Upper lobe of right lung (tissue), 1 donor: ENCODE data around the gene INPP5J. TPM values are rescaled to one million over a fixed set of nuclear protein-coding genes. Genes with fewer than 3 reads are reported as not detected.
A peak's percentile ranks its signal among the peaks of the same experiment; 100 is the strongest.

ENCODE experiments used
- ATAC-seq: fragments of 200-7000 bp; cut with Tn5 transposase; one replicate; pipeline ENCODE4 v1.9.1; 2020; ENCODE audit warnings: mild to moderate bottlenecking, moderate library complexity
- DNase-seq: peaks from one replicate; pipeline ENCODE4 v3.0.0-alpha.2; 2020
- H3K27ac ChIP-seq: fragments of 200-600 bp; one replicate; pipeline ENCODE4 v1.8.0; 2022
- H3K27me3 ChIP-seq: fragments of 200-600 bp; one replicate; pipeline ENCODE4 v1.8.0; 2022; ENCODE audit warnings: mild to moderate bottlenecking
- H3K36me3 ChIP-seq: fragments of 200-600 bp; one replicate; pipeline ENCODE4 v1.8.0; 2022
- H3K4me1 ChIP-seq: fragments of 200-600 bp; one replicate; pipeline ENCODE4 v1.8.0; 2022
- H3K4me3 ChIP-seq: fragments of 200-600 bp; one replicate; pipeline ENCODE4 v1.8.0; 2022; ENCODE audit warnings: mild to moderate bottlenecking
- H3K9me3 ChIP-seq: fragments of 200-600 bp; one replicate; pipeline ENCODE4 v1.8.0; 2022
- intact Hi-C: fragments of 100-400 bp; cut with DNase I; formaldehyde crosslinking; loops from one replicate; pipeline ENCODE4 v1.11.0; 2022
- total RNA-seq: library from RNA; stranded (reverse); fragmentation: NEBNext Ultra II Directional; extraction: Animal tissue kit (Norgen Biotek cat#: 25700); gene quantifications from one replicate; pipeline ENCODE4 v1.2.1, GENCODE V29; 2021
- TF ChIP-seq, protein P1 (sequence below): fragments of 200-600 bp; IDR thresholded peaks from one replicate; pipeline ENCODE4 v1.8.0; 2022; ENCODE audit warnings: antibody characterized with exemption
- donor health status: DM: no; HTN: yes; CAD: no; lungs with severe emphysema.

The INPP5J gene
- total RNA-seq, 1 donor from 2014 or later, result 4.5 TPM

- Histone ChIP-seq H3K4me1 (peaks cover 16% of the 10 kb centered on the region), H3K4me3 (no peak overlapping the region), H3K9me3 (no peaks in the 10 kb centered on the region), H3K27ac (no peak overlapping the region), H3K36me3 (peaks cover 18% of the 10 kb centered on the region), H3K27me3 (no peaks in the 10 kb centered on the region)
- intact Hi-C loops, result no loop called here
- no peak for ATAC-seq
- TF ChIP-seq, protein P1, sequence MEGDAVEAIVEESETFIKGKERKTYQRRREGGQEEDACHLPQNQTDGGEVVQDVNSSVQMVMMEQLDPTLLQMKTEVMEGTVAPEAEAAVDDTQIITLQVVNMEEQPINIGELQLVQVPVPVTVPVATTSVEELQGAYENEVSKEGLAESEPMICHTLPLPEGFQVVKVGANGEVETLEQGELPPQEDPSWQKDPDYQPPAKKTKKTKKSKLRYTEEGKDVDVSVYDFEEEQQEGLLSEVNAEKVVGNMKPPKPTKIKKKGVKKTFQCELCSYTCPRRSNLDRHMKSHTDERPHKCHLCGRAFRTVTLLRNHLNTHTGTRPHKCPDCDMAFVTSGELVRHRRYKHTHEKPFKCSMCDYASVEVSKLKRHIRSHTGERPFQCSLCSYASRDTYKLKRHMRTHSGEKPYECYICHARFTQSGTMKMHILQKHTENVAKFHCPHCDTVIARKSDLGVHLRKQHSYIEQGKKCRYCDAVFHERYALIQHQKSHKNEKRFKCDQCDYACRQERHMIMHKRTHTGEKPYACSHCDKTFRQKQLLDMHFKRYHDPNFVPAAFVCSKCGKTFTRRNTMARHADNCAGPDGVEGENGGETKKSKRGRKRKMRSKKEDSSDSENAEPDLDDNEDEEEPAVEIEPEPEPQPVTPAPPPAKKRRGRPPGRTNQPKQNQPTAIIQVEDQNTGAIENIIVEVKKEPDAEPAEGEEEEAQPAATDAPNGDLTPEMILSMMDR, result no peak
- no peak for DNase-seq
Observed at GRCh38 chr22:31104869-31105268, 17.9 kb upstream of the INPP5J start.

- intact Hi-C loops, result no loop called here
- TF ChIP-seq, protein P1, result no peak
- Histone ChIP-seq H3K27me3 (no peaks in the 10 kb centered on the region), H3K9me3 (no peaks in the 10 kb centered on the region), H3K4me1 (peaks cover 16% of the 10 kb centered on the region), H3K4me3 (peak overlapping the region; percentile 69), H3K36me3 (peaks cover 17% of the 10 kb centered on the region), H3K27ac (no peak overlapping the region)
- no peak for ATAC-seq
- DNase-seq, result no peak
Observed at GRCh38 chr22:31105282-31105929, 17.4 kb upstream of the INPP5J start.

DNA sequence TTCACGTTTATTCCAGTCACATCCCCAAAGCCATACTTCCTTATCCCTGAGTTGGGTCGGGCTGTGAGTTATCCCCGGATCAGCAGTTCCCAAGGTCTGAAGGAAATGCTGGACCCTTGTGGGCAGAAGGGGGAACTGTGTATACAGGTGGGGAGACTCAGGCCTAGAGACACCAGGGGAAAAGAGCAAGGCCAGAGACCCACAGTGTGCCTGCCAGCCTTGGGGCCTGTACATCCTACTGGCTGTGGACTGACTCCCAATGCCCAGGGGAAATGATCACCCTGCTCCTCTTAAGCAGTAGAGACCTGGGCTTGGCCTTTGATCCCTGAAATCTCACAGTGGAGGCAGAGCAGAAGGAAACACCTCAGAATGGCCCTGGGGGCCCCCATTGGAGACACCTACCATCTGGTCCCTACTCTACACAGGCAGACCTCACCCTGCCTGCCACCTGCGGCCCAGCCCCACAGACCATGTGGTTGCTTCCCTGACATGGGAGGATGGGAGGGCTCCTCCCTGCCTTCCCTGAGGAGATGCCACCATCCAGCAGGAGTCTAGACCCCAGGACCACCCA lies 16.7 kb upstream of the INPP5J start:
- intact Hi-C loops, result no loop called here
- H3K4me3 ChIP-seq, result peak overlapping the region; percentile 69
- peaks cover 17% of the 10 kb centered on the region for H3K36me3 ChIP-seq
- peaks cover 16% of the 10 kb centered on the region for H3K4me1 ChIP-seq
- peak overlapping the region; percentile 93 for H3K27ac ChIP-seq
- TF ChIP-seq, protein P1, result no peak
- H3K27me3 ChIP-seq, result no peaks in the 10 kb centered on the region
- ATAC-seq (no peak), DNase-seq (no peak)
- no peaks in the 10 kb centered on the region for H3K9me3 ChIP-seq

DNA sequence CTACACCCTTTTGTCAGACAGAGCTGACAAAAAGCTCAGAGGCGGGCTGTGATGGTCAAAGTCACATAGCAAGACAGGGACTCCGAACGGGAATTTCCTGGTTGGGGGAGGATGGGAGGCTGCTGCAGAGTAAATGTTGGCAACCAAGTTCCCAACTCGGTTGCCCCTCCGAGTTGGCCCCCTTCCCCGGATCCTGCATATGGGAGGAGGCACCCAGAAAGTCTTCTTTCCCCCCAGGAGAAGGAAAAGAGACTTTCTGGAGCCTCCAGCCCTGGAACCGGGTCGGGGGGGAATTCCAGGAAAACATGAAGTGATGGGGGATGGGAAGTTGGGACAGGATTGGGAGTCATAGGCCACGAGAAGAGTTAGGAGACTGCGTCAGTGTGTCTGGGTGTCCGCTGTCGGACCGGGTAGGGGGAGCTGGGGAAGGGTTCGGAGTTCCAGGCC lies 16.0 kb upstream of the INPP5J start:
- DNase-seq (no peak), ATAC-seq (no peak)
- H3K9me3 ChIP-seq, result no peaks in the 10 kb centered on the region
- H3K4me3 ChIP-seq, result peak overlapping the region; percentile 69
- intact Hi-C loops, result no loop called here
- peak overlapping the region; percentile 93 for H3K27ac ChIP-seq
- H3K27me3 ChIP-seq, result no peaks in the 10 kb centered on the region
- peaks cover 17% of the 10 kb centered on the region for H3K36me3 ChIP-seq
- TF ChIP-seq, protein P1, result no peak
- peaks cover 16% of the 10 kb centered on the region for H3K4me1 ChIP-seq

GRCh38 chr22:31107178-31107893 lies 15.4 kb upstream of the INPP5J start, which contains the start of gene SELENOM:
Gene SELENOM, minus strand, starts transcription at chr22:31107568. Its CDS starts 63 bp downstream, at chr22:31107505.
- TF ChIP-seq, protein P1, result peak; percentile 87
- DNase-seq (peak; percentile 98), ATAC-seq (peak; percentile 97)
- Histone ChIP-seq H3K27ac (peak within 1 kb of the TSS; percentile 93), H3K4me3 (peak within 1 kb of the TSS; percentile 69), H3K9me3 (no peaks in the 10 kb centered on the region), H3K36me3 (peaks cover 17% of the 10 kb centered on the region), H3K27me3 (no peaks in the 10 kb centered on the region), H3K4me1 (peaks cover 16% of the 10 kb centered on the region)
- intact Hi-C loops, result no loop called here
